ENCODE data around the gene MGP. TPM values are rescaled to one million over a fixed set of nuclear protein-coding genes. Genes with fewer than 3 reads are reported as not detected.

The MGP gene
- total RNA-seq, 1 experiment from 2014 or later, result 0.72 TPM

DNA sequence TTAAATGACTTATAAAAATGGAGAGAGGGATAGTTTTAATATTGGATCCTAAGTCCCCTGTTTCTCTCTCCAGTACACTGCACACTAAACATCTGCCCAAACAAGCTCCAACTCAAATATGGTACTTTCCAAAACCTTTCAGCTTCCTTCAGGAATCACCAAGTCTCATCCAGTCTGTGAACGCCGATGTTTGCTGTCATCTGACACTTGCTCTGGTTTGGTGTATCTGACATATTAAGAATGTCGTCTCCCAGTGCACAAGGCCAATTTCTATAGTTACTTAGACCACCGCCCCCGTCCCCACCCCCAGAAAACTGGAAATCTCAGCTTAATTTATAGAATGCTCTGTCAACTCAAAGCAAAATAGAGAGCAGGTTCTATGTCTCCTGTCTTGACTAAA is 5.0 kb upstream of the MGP start:
- in situ Hi-C loops (cut with HindIII; ENCODE audit: low pct_unique_long_range_greater_than_20kb, low sequenced_read_pairs), result no loop called here
- H3K9me3 ChIP-seq (ENCODE audit: control insufficient read depth, insufficient read depth, low read depth, low read length), result no peaks in the 10 kb centered on the region

DNA sequence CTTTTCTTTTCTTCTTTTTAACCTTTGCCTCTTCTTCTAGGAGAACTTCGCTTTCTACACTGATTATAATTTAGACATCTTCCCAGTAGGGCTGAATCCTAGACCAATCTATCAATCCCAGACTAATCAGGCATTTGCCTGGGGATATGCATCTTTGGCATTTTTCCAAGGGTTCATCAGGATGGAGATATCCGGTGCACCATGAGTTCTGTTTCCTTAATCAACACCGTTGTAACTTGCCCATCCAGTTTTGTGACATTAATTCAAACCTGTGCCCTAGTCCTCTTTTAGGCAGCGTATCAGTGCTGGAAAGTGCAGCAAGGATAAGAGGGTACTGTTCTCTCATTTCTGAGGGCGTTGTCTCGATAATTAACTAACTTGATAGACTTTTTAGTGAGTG is 617 bp upstream of the MGP start:
- no TSS peak for BruUV-seq (replicated peaks)
- H3K4me3 ChIP-seq (ENCODE audit: low read depth in 2 of 2, low read length in 2 of 2), result no peak overlapping the region
- intact Hi-C loops (cut with micrococcal nuclease; ENCODE audit: unreplicated experiment) (no loop called here), in situ Hi-C loops (cut with HindIII; ENCODE audit: low pct_unique_long_range_greater_than_20kb, low sequenced_read_pairs) (no loop called here)
- POLR2A ChIA-PET, result no interaction called here
- no peaks in the 10 kb centered on the region for H3K9me3 ChIP-seq (ENCODE audit: control insufficient read depth, insufficient read depth, low read depth, low read length)
- CTCF ChIA-PET, result no interaction called here
- H3K27me3 ChIP-seq (ENCODE audit: control insufficient read depth, insufficient read depth, low read length), result no peaks in the 10 kb centered on the region
- ATAC-seq, result no peak
- TF ChIP-seq TCF7L2 (IDR thresholded peaks at IDR 0.05; ENCODE audit: low read depth, low read length) (no peak), REST (IDR thresholded peaks at IDR 0.05; ENCODE audit: insufficient read depth in 1 of 2, low read depth in 2 of 2, low read length in 1 of 2) (no peak), POLR2AphosphoS5 (IDR thresholded peaks at IDR 0.05; ENCODE audit: low read depth, low read length) (no peak), CTCF (IDR thresholded peaks at IDR 0.05) (no peak), SIN3A (IDR thresholded peaks at IDR 0.05; ENCODE audit: borderline replicate concordance, insufficient read depth, low read depth, low read length) (no peak)
- no peaks in the 10 kb centered on the region for H3K4me1 ChIP-seq (ENCODE audit: control insufficient read depth, insufficient read depth, low read length)
- no peaks in the 10 kb centered on the region for H3K36me3 ChIP-seq (ENCODE audit: control insufficient read depth, insufficient read depth, low read length)
- H3K27ac ChIP-seq (ENCODE audit: low read length), result no peak overlapping the region
- DNase-seq (ENCODE audit: low read depth, low spot score), result no peak

More for the DNA sequence above, 5.0 kb upstream of the MGP start:
- H3K36me3 ChIP-seq (ENCODE audit: control insufficient read depth, insufficient read depth, low read length), result no peaks in the 10 kb centered on the region
- ChIA-PET POLR2A (no interaction called here), CTCF (no interaction called here)
- no peaks in the 10 kb centered on the region for H3K27me3 ChIP-seq (ENCODE audit: control insufficient read depth, insufficient read depth, low read length)
- H3K4me3 ChIP-seq (ENCODE audit: low read depth in 2 of 2, low read length in 2 of 2), result no peak overlapping the region
- DNase-seq (ENCODE audit: low read depth, low spot score), result no peak
- BruUV-seq (replicated peaks), result no TSS peak
- H3K4me1 ChIP-seq (ENCODE audit: control insufficient read depth, insufficient read depth, low read length), result no peaks in the 10 kb centered on the region
- TF ChIP-seq POLR2AphosphoS5 (IDR thresholded peaks at IDR 0.05; ENCODE audit: low read depth, low read length) (no peak), CTCF (IDR thresholded peaks at IDR 0.05) (no peak)
- intact Hi-C loops (cut with micrococcal nuclease; ENCODE audit: unreplicated experiment), result no loop called here
- no peak for ATAC-seq
- no peak overlapping the region for H3K27ac ChIP-seq (ENCODE audit: low read length)

- H3K9me3 ChIP-seq (ENCODE audit: control insufficient read depth, insufficient read depth, low read depth, low read length), result no peaks in the 10 kb centered on the region
- in situ Hi-C loops (cut with HindIII; ENCODE audit: low pct_unique_long_range_greater_than_20kb, low sequenced_read_pairs) (no loop called here), intact Hi-C loops (cut with micrococcal nuclease; ENCODE audit: unreplicated experiment) (no loop called here)
- H3K4me1 ChIP-seq (ENCODE audit: control insufficient read depth, insufficient read depth, low read length), result no peaks in the 10 kb centered on the region
- ChIA-PET CTCF (no interaction called here), POLR2A (no interaction called here)
- TF ChIP-seq TCF7L2 (IDR thresholded peaks at IDR 0.05; ENCODE audit: low read depth, low read length) (no peak), POLR2AphosphoS5 (IDR thresholded peaks at IDR 0.05; ENCODE audit: low read depth, low read length) (no peak), REST (IDR thresholded peaks at IDR 0.05; ENCODE audit: insufficient read depth in 1 of 2, low read depth in 2 of 2, low read length in 1 of 2) (no peak), CTCF (IDR thresholded peaks at IDR 0.05) (no peak), SIN3A (IDR thresholded peaks at IDR 0.05; ENCODE audit: borderline replicate concordance, insufficient read depth, low read depth, low read length) (no peak)
- H3K4me3 ChIP-seq (ENCODE audit: low read depth in 2 of 2, low read length in 2 of 2), result no peak overlapping the region; a peak in 1 of 4 replicates
- no peaks in the 10 kb centered on the region for H3K27me3 ChIP-seq (ENCODE audit: control insufficient read depth, insufficient read depth, low read length)
- no peak for DNase-seq (ENCODE audit: low read depth, low spot score)
- no peak overlapping the region for H3K27ac ChIP-seq (ENCODE audit: low read length)
- no TSS peak for BruUV-seq (replicated peaks)
- no peak for ATAC-seq
- no peaks in the 10 kb centered on the region for H3K36me3 ChIP-seq (ENCODE audit: control insufficient read depth, insufficient read depth, low read length)
Measured at GRCh38 chr12:14884458-14884878, 1.2 kb downstream of the MGP start.

Data from Panc1 (cell line).